KG1 (cell line): ENCODE results near the gene GPR17.

ENCODE experiments used
- DNase-seq: peaks from one replicate; lab custom pipeline; 2025; lab: John Stamatoyannopoulos, UW

The GPR17 gene

DNA sequence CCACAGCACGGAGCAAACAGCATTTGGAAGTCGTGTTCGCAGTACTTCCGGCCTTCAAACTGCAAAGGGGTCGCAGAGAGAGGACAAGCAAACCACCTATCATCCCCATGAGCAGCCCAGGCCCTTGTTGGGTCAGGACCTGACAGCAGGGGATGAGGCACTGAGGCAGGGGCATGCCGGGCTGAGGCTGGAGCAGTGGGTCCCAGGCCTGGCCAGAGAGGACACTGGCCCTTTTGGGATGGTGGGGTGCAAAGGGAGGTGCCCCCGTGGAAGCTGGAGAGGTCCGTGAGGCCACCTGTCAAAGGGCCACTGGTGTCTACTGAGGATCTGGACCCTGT lies 8.9 kb downstream of the GPR17 start:
- no peak for DNase-seq

- no peak for DNase-seq
Observed at GRCh38 chr2:127655209-127656073, 9.5 kb downstream of the GPR17 start.

DNA sequence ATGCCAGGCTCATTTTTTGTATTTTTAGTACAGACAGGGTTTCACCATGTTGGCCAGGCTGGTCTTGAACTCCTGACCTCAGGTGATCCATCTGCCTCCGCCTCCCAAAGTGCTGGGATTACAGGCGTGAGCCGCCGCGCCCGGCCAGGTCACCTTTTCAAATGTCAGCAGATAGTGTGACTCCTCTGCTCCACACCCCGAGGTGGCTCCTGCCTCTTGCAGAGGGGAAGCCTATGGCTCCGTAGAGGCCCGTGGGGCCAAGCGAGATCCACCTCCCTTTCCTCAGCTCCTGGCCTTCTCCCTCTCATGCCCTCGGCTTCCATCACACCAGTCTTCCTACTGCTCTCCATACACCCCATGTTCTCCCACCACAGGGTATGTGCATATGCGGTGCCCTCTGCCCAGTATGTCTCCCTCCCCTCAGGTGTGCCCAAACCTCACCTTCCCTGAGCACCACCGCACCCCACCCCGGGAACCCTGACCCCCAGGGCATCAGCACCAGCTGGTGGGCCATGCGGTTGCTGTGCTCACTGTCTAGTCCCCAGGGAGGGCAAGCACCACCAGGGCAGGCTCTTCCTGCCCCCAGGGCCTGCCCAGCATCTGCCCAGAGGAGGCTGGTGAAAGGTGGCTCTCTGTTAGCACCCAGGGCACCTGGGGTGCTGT lies 10.7 kb downstream of the GPR17 start:
- no peak for DNase-seq

DNA sequence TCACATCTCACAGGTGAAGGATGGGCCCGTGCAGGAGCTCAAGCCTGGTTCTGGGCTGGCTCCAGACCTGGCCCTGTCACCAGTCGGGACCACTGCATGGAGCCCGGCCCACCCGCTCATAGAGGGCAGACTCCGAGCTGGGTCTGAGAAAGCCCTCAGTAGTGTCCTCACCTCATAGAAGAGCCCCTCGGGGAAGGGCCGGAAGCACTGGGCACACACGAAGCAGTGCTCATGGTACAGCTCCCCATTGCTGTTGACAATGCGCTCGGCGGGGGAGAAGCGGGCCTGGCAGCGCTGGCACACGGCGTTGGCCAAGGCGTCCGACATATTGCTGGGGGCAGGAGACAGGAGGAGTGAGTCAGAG lies 11.3 kb downstream of the GPR17 start:
- DNase-seq: no peak

GRCh38 chr2:127658146-127658545 lies 12.2 kb downstream of the GPR17 start:
- no peak for DNase-seq

DNA sequence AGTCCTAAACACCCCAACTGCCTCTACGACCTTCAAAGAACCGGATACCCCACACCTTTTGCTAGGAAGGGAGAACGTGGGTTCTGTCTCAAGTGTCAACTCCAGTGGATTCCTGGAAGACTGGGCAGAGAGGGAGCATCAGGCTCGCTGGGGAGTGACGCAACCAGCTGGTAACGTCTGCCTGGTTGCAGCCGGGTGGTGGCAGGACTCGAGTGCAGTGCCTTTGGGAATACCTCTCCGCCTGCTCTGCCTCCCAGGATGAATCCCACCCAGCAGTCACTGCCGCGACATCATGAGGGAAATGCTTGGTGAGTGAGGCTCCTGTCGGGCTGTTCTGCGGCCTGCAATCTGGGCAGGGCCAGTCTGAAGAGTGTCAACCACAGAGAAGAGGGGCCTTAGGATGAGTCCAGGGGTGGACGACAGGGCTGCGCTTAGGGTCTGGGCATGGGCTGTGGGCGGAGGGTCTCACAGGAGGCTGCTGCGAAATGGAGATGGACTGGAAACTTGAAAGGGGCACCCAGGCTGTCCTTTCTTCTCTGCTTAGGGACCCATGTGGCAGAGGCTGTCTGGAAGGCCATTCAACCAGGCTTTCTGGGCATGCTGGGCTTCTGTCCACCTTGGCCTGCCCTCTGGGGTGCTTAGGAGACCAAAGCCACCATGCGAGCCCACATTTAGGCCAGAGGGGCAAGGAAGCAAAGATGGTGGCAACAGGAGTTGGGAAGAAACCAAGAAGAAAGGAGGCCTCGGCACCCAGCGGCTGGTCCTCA lies 12.9 kb downstream of the GPR17 start:
- DNase-seq: no peak

DNA sequence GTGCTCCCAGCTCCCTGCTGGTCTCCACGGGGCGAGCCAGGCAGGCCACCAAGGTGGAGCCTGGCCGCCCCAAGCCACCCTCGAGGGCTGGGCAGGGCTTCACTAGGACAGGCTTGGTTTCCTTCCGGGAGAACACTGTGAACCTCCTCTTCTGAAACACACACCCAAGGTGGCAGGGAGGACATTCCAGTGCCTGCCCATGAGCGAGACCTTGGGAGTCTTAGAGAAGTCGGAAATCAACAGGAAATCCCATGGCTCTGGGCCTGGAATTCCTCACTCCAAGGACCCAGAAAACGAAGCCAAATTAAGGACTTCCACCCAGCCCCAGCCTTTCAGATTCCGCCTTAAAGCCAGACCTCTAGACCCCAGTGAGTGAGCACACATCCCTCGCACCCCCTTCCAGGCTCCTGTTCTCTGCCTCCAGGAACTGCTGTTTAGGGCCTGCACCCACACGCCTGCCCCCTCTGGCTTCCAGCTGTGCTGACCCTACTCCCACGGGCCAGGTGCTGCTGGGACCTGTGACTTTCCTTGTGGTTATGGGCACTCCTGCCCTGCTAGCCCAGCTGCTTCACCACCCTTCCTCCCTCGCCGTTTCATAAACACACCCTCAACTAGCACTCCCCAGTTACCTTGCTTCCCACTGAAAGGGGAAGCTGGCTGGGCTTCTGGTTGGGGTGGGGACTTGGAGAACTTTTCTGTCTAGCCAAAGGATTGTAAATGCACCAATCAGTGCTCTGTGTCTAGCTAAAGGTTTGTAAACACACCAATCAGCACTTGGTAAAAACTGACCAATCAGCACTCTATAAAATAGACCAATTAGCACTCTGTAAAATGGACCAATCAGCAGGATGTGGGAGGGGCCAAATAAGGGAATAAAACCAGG lies 13.7 kb downstream of the GPR17 start:
- DNase-seq: no peak

DNA sequence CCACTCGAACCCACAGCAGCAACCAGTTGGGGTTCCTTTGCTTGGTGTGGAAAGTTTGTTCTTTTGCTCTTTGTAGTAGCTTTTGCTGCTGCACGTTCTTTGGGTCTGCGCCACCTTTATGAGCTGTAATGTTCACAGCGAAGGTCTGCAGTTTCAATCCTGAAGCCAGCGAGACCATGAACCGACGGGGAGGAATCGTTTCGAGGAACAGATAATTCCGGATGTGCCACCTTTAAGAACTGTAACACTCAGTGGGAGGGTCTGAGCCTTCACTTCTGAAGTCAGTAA lies 14.3 kb downstream of the GPR17 start:
- DNase-seq: no peak

DNA sequence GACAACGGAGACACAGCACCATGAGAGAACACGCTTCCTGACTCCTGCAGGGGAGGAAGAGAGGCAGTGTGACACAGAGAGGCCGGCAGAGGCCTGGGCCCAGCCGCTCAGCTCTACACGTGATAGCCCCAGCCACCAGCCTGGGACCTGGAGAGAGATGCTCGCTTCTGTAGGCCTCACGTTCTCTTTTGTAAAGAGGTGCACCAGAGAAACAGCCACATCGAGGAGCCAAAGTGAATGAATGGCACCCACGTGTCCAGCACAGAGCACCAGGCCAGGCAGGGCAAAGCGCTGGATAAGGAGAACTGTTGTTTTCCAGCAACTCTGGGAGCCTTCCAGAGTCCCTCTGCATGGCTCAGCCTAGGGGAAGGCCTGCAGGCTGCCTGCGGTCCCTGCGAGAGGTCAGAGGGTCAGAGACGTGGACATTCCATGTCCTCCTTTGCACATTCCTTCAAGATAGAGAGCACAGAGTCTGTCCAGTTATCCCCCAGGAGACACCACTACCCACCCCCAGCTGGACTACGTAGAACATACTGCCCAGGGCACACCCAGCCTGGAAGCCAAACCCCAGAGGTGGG lies 15.2 kb downstream of the GPR17 start:
- DNase-seq: no peak

DNA sequence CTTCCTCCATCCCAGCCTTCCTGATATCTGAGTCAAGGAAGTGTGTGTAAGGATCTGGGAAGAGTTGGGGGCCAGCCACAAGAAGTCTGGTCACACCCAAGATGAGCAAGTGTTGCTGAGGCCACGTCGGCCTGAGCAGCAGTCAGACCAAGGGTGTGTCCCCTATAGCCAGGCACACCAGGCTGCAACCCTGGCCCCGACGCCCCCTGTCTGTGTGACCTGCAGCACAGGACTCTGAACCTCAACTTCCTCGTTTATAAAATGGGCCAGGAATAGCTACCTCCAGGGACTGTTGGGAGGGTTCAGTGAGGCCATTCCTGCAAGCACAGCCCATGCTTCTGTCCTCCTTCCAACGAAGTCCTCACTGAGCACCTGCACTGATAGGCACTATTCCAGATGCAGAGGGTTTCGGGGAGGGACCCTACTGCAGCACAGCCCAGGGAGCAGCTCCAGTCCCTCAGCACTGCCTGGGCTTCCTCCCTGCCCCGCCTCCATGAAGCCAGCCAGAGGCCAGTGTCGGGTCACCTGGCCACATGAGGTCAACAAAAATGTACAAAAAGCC lies 16.1 kb downstream of the GPR17 start:
- no peak for DNase-seq

- DNase-seq: no peak
Observed at GRCh38 chr2:127662937-127663565, 17.1 kb downstream of the GPR17 start.

DNA sequence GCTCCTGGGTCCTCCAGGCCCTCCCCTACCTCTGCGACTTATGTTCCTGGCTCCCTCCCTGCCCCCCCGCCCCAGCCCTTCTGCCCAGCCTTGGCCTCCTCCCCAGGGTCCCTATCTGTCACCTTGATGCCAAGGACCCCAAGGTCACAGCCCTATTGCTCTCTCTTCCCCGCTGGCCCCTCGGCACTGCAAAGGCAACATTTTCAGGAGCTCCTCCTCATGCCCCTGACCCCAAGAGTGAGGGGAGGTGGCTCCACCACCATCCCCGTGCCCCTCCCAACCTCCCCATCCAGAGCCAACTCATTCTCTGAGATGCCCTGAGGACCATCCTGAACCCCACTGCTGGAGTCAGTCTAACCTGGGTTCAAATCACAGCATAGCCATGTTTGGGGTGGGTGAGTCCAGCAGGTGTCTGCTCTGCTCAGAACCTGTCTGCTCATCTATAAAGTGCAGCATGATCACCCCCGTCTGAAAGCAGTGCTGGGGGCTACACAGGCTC lies 17.7 kb downstream of the GPR17 start:
- DNase-seq: no peak

- no peak for DNase-seq
Observed at GRCh38 chr2:127664065-127664894, 18.3 kb downstream of the GPR17 start.

GRCh38 chr2:127664895-127665225 lies 18.9 kb downstream of the GPR17 start:
- no peak for DNase-seq

- no peak for DNase-seq
Observed at GRCh38 chr2:127665267-127665893, 19.4 kb downstream of the GPR17 start.

- no peak for DNase-seq
Observed at GRCh38 chr2:127669056-127669455, 23.1 kb downstream of the GPR17 start.

GRCh38 chr2:127670055-127670956 lies 24.4 kb downstream of the GPR17 start:
- DNase-seq: no peak

DNA sequence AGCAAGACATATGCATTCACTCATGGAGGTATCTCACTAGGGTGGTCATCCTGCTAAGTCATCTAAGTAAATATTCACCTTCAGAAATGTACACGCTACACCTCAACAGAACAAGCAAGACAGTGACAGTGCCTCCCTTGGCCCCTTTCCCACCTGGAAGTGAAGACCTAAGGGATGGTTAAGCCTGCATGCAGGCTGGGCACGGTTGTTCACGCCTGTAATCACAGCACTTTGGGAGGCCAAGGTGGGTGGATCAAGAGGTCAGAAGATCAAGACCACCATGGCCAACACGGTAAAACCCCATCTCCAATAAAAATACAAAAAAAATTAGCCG lies 25.0 kb downstream of the GPR17 start:
- DNase-seq: no peak
